Smooth muscle cell (in vitro differentiated cells): Measurements from ENCODE around the gene KDELR3. TPM values are rescaled to one million over a fixed set of nuclear protein-coding genes. Genes with fewer than 3 reads are reported as not detected.
A peak's percentile ranks its signal among the peaks of the same experiment; 100 is the strongest.

Experiments
- DNase-seq: peaks from one replicate; lab custom pipeline; 2025; ENCODE audit not compliant: unreplicated experiment; lab: John Stamatoyannopoulos, UW
- H2AFZ ChIP-seq: fragments of 200-600 bp; sonication (generic); 2 replicates; pipeline ENCODE4 v1.6.0; 2016; ENCODE audit warnings: antibody characterized with exemption, low read depth, mild to moderate bottlenecking
- H3F3A ChIP-seq: fragments of 200-600 bp; sonication (generic); 2 replicates; pipeline ENCODE4 v1.6.0; 2017; ENCODE audit warnings: antibody characterized with exemption, low read depth
- H3K27ac ChIP-seq: fragments of 200-600 bp; sonication (generic); 2 replicates; pipeline ENCODE4 v1.5.1; 2016; ENCODE audit warnings: low read depth, mild to moderate bottlenecking
- H3K27me3 ChIP-seq: fragments of 200-600 bp; sonication (generic); 2 replicates; pipeline ENCODE4 v1.6.1; 2016; ENCODE audit warnings: low read depth, mild to moderate bottlenecking
- H3K36me3 ChIP-seq: fragments of 200-600 bp; sonication (generic); 2 replicates; pipeline ENCODE4 v1.5.1; 2016; ENCODE audit warnings: low read depth
- H3K4me1 ChIP-seq: fragments of 200-600 bp; sonication (generic); 2 replicates; pipeline ENCODE4 v1.5.1; 2016; ENCODE audit warnings: low read depth
- H3K4me2 ChIP-seq: fragments of 200-600 bp; sonication (generic); 2 replicates; pipeline ENCODE4 v1.6.0; 2016; ENCODE audit warnings: mild to moderate bottlenecking
- H3K4me3 ChIP-seq: fragments of 200-600 bp; sonication (generic); 2 replicates; pipeline ENCODE4 v1.5.1; 2016; ENCODE audit warnings: mild to moderate bottlenecking
- H3K79me2 ChIP-seq: fragments of 200-600 bp; sonication (generic); 2 replicates; pipeline ENCODE4 v1.6.0; 2016; ENCODE audit warnings: low read depth, mild to moderate bottlenecking
- H3K9ac ChIP-seq: fragments of 200-600 bp; sonication (generic); 2 replicates; pipeline ENCODE4 v1.6.0; 2016; ENCODE audit warnings: low read depth
- H3K9me3 ChIP-seq: fragments of 200-600 bp; sonication (generic); replicated peaks from 2 replicates; pipeline ENCODE4 v1.5.1; 2016; ENCODE audit warnings: low read depth
- H4K20me1 ChIP-seq: fragments of 200-600 bp; sonication (generic); 2 replicates; pipeline ENCODE4 v1.6.0; 2016; ENCODE audit warnings: low read depth
- CTCF ChIP-seq: fragments of 200-600 bp; sonication (generic); IDR thresholded peaks from 2 replicates; pipeline ENCODE4 v1.5.1; 2017; ENCODE audit warnings: borderline replicate concordance, mild to moderate bottlenecking, antibody characterized with exemption; ENCODE audit not compliant: insufficient read depth, poor library complexity, severe bottlenecking
- WGBS: methylation state at CpG from one replicate; pipeline ENCODE4 v1.1.7; 2016; ENCODE audit warnings: low lambda C conversion rate; 5-methylcytosine and 5-hydroxymethylcytosine counted together
- polyA plus RNA-seq: library from polyadenylated mRNA; unstranded; fragments of >200 nt; fragmentation: Nextera tagmentation; extraction: Ambion mirVana; gene quantifications from 2 replicates; pipeline ENCODE4 v1.2.1, GENCODE V29; 2016
- total RNA-seq: library from RNA; depleted of rRNA; stranded (reverse); fragments of >200 nt; gene quantifications from 2 replicates; pipeline ENCODE4 v1.2.3, GENCODE V29; 2014

KDELR3 gene
- total and polyA plus RNA-seq, 2 experiments from 2014 or later = 163 to 252 TPM

GRCh38 chr22:38494939-38495338 lies 27.0 kb downstream of the KDELR3 start:
- Histone ChIP-seq H3K36me3 (peaks cover 50% of the 10 kb centered on the region), H4K20me1 (peaks cover 100% of the 10 kb centered on the region), H3K4me1 (no peaks in the 10 kb centered on the region), H3K9ac (no peak overlapping the region), H3F3A (peaks cover 60% of the 10 kb centered on the region), H3K27me3 (no peaks in the 10 kb centered on the region), H3K27ac (peak overlapping the region; percentile 57), H3K4me3 (no peak overlapping the region), H3K9me3 (no peaks in the 10 kb centered on the region), H3K4me2 (no peak overlapping the region), H3K79me2 (peaks cover 69% of the 10 kb centered on the region), H2AFZ (no peak overlapping the region)
- DNase-seq = no peak
- TF ChIP-seq CTCF = no peak
- WGBS = 97% methylated on average over 12 of the region's 12 CpGs

- no peak overlapping the region for H3K9ac ChIP-seq
- peaks cover 100% of the 10 kb centered on the region for H4K20me1 ChIP-seq
- H3K27ac ChIP-seq = no peak overlapping the region
- H3K4me2 ChIP-seq = no peak overlapping the region
- DNase-seq = no peak
- peaks cover 3% of the 10 kb centered on the region for H3K4me1 ChIP-seq
- no peaks in the 10 kb centered on the region for H3K9me3 ChIP-seq
- H3F3A ChIP-seq = peaks cover 48% of the 10 kb centered on the region
- peaks cover 50% of the 10 kb centered on the region for H3K36me3 ChIP-seq
- no peaks in the 10 kb centered on the region for H3K27me3 ChIP-seq
- TF ChIP-seq CTCF = no peak
- 99% methylated on average over 3 of the region's 3 CpGs for WGBS
- peaks cover 82% of the 10 kb centered on the region for H3K79me2 ChIP-seq
- no peak overlapping the region for H3K4me3 ChIP-seq
- H2AFZ ChIP-seq = no peak overlapping the region
Observed at GRCh38 chr22:38497869-38498268, 30.0 kb downstream of the KDELR3 start.

- Histone ChIP-seq H3F3A (peaks cover 21% of the 10 kb centered on the region), H3K27ac (peak overlapping the region; percentile 100), H3K79me2 (peaks cover 85% of the 10 kb centered on the region), H3K36me3 (peaks cover 25% of the 10 kb centered on the region), H4K20me1 (peaks cover 84% of the 10 kb centered on the region), H3K4me3 (peak overlapping the region; percentile 92), H3K4me2 (peak overlapping the region; percentile 91), H3K9me3 (no peaks in the 10 kb centered on the region), H3K9ac (no peak overlapping the region), H2AFZ (no peak overlapping the region), H3K27me3 (no peaks in the 10 kb centered on the region), H3K4me1 (peaks cover 20% of the 10 kb centered on the region)
- no peak for DNase-seq
- TF ChIP-seq CTCF = no peak
- 91% methylated on average over 10 of the region's 10 CpGs for WGBS
Observed at GRCh38 chr22:38501797-38502672, 34.1 kb downstream of the KDELR3 start.
